Measurements from ENCODE around the gene NINJ1.

GRCh38 chr9:93082841-93083411, 51.1 kb downstream of the NINJ1 start:
- no peak for TF ChIP-seq CTCF (IDR thresholded peaks at IDR 0.05)
- no peak for TF ChIP-seq POLR2A (IDR thresholded peaks at IDR 0.05)
